ENCODE measurements around the gene MDFI.

GRCh38 chr6:41648921-41649320, 10.7 kb downstream of the MDFI start:
- no peak for TF ChIP-seq CTCF (IDR thresholded peaks at IDR 0.05 in 4 of 5, conservative IDR thresholded peaks at IDR 0.05 in 1 of 5)
- no peak for TF ChIP-seq POLR2A (IDR thresholded peaks at IDR 0.05)
